HG02588 (cell line): ENCODE measurements around the gene KSR2.

Experiments used
- ATAC-seq: cut with Tn5 transposase; IDR thresholded peaks from one replicate; pipeline ENCODE4 v1.9.1; 2021; ENCODE audit warnings: mild to moderate bottlenecking, moderate library complexity; ENCODE audit not compliant: unreplicated experiment

Gene KSR2

DNA sequence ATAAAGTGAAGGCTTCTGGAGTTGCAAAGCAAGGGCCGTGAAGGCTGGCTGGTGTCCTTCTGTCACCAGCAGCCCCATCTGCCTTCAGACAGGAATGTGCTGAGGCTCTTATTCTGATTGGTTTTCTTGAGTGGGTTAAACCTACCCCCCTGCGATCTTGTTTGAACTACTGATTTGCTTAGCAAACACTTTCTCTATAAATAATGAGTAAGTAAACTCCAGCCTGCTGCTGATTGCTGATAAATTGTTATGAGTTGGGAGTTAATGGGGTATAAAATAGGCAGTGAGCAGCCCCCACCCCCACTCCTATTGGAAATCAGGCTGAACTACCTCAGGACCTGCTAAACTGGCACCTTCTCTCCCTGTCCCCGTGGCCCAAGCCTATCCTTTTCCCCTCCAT, 461.2 kb downstream of the KSR2 start:
- no peak for ATAC-seq

DNA sequence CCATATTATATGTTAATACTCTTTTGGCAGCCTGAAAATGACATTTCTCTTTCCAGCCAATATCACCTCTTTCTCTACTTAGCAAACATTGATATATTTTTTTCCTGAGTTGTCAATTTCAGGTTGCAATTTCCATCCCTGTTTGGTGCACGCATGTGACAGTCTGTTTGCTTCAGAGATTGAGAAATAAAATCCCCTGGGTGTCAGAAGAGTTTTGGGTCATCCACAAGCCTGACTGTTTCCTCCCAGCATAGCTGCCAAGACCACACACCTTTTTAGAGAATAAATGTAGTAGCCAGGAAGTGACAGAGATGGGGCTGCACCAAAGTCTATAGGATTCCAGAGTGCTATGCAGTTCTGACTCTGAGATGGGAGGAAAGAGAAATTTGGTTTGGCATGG, 462.5 kb downstream of the KSR2 start:
- ATAC-seq, result no peak

DNA sequence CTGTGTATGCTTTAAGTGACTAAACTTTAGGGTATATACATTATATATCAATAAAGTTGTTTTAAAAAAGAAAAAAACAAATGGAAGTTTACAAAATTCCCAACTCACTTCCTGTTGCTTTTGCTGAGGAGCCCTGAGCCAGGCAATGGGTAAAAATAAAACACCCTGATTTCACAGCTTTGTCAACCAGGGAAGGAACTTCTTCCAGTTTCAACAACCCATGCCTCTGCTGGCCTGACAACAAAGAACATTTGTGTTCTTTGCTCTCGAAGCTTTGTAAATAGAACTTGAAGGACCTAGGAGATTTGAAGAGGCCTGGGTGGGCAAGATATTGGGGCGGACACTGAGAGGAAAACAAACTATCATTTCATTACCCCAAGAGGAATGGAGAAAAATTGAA, 466.2 kb downstream of the KSR2 start:
- no peak for ATAC-seq

DNA sequence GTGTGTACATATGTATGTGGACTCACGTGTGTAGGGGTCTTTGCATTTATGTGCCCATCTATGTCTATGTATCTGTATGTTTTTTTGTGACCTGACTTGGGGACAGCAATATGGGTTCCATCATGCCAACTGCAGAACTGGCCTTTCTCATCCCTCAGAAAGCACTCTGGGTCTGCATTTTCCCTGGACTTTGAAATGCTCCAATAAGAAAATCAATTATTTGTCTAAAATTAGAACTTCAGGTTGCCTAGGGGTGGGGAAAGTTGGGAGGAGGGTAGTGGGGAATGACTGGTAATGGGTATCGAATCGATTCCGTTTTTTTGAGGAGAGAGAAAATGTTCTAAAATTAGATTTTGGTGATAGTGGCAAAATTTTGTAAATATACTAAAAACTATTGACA, 466.6 kb downstream of the KSR2 start:
- no peak for ATAC-seq

DNA sequence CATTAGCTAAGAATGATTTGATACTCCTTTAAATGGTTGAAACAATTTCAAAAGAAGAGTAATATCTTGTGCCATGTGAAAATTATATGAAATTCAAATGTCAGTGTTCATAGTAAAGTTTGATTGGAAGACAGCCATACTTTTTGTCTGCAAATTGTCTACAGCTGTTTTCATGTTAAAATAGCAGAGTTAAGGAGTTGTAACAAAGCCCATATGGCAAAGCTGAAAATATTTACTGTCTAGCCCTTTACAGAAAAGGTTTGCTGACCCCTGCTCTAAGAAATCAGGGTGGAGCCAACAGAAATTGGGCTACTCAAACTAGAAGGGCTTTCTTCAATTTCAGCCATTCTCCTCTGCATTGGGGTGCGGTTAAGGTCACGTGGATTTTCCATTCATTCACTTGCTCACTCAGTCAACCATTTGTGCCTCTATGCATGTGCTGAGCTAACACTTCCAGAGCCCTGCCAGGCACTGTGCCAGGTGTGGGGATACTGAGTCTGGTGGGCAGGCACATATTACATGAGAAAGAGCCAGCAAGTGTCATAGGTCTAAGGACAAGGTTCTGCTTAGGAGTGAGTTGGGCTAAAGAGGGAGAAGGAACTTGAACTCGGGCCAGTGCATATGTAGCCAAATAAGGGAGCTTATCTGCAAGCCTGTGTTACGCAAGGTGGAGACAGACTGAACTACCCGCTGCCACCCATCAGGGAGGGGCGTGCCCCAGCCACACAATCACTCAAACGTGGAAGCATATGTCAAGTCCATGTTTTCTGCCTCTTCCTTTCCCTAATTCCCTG, 467.5 kb downstream of the KSR2 start:
- no peak for ATAC-seq

DNA sequence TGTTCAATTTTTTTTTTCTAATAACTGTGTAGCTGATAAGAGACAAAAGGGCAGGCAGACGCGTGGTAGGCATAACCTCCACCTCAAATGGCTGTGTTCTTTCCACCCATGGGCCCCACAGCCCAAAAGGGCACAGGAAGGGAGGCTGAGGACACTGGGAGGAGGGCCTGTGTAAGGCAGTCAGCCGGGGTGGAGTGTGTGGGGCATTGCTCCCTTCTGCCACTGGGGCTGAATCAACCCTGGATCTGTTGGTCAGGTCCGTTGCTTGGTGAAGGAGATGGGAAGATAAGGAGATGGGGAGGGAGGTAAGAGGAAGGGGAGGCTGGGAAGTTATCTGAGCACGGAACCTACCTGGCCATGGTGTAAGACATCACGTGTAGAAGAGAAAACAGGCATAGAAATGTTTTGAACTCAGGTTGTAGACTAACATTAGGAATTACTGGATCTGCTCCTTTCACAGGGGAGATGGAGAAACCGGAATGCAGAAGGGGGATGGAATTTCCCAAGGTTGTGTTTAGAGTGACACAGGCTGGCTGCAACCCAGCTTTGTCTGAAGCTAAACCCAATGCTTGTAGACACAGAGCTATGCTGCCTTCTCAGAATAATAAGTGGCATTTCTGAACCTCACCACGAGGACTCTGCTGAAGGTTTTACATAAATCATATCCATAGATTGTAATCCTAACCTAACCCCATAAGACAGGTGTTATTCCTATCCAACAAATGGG, 468.9 kb downstream of the KSR2 start:
- ATAC-seq, result no peak

DNA sequence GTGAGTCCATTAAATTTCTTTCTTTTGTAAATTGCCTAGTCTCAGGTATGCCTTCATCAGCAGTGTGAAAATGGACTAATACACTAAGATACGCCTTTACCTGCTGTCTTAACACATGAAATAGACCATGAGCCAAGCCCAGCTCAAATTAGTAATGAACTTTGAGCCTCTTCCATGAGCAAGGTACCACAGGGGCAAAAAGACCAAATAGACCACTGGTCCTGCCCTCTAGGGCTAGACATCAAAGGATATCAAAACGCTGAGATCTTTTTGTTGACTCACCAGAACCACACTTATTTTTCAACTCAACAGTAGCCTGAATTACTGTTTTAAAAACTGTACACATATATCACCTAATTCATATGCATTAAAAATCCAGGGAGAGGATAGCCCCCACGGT, 469.9 kb downstream of the KSR2 start:
- ATAC-seq, result no peak

DNA sequence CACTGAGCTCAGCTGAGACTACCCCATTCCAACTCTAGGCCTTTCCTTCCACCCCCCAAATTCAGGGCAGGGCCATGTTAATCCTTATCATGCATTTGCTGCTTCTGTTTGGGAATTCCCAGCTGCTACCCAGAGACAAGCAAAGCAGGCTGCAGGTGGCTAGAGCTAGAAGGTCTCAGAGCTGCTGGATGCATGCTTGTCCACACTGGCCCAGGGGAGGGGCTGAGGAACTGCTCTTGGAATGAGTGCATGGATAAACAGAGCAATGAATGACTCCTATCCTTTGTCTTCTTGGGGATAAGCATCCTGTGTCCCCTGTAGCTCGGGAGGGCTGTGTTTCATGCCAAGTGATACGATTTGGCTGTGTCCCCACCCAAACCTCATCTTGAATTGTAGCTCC, 470.5 kb downstream of the KSR2 start:
- ATAC-seq, result no peak

DNA sequence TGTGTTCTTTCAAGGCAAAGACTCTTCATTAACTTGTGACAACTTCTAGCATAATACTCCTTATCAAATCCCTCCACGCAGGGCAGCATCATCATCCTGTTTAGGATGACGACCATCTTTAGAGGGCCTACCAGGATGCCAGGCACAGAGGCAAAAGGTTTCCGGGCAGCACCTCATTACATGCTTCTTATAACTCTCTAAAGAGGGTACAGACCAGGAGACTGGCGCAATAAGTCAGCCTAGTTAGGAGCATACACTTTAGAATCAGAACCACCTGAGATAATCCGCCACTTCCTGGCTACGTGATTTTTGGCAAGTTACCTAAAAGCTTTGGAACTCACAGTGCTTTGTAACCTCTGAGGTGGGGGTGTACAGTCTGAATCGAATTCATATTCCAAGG, 471.4 kb downstream of the KSR2 start:
- ATAC-seq, result no peak

DNA sequence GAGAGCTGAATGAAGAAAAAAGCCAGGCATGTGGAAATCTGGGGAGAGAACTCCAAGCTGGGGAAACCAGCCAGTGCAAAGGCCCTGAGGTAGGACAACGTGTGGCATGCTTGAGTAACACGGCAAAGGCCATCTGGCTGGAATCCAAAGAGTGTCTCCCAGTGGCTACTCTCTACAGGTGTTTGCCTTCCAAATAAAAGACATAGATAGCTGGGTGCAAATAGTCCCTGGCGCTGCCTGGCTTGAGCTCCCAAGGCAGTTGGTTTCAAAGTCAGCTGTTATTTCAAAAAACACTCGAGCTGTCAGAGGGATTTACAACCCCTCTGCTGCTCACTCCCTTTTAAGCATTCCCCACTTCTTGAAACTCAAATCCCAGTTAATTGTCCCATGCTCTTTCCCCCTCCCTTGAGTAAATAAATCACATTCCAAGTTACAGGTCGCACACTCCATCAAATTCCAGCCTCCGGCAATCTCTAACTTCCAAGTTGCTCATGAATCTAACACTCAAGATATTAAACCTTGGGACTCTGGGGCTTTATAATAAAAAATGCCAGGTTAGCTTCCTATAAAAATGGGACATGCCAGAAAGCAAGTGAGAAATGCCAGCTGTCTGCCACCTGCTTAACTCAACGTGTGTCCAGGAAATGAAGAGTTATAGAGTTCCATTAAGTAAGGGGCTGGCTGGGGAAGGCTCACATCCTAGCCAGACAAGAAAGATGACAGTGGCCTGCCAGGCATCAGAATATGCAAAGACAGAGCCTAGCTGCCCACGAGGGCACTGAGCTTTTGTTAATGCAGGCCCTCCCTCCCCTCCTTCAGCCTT, 473.7 kb downstream of the KSR2 start:
- ATAC-seq, result no peak

DNA sequence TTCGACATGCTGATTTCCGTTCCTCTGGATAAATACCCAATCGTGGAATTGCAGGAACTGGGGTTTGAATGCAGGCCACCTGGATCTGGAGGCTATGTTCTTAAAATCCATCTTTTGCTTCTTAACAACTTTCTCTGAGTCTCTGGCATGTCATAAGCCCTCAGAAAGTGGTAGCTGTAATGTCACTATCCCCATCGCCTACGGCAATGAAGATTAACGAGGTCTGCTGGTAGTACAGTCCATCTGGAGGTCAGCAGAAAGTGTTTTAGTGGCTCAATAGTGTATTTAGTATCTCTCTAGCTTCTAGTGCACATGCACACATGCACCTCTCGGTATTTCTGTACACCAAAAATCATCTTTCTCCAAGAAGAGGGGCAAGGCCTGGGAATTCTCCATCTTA, 477.1 kb downstream of the KSR2 start:
- ATAC-seq, result no peak

DNA sequence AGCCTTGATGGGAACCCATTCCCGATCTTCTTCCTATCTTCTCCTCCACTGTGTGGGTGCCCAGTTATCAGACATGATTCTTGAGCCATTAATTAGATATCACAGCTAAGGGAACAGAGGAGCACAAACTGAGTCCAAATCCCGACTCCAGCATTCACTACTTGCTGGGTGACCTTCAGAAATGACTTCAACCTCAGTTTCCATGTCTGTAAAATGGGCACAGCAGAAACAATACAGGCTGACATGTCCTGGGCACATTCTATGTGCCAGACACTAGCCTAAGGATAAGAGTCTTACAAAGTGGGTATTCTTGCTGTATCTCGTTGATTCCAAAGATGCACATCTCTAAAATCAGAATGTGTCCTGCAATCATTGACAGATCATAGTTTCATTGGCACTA, 478.7 kb downstream of the KSR2 start:
- no peak for ATAC-seq

DNA sequence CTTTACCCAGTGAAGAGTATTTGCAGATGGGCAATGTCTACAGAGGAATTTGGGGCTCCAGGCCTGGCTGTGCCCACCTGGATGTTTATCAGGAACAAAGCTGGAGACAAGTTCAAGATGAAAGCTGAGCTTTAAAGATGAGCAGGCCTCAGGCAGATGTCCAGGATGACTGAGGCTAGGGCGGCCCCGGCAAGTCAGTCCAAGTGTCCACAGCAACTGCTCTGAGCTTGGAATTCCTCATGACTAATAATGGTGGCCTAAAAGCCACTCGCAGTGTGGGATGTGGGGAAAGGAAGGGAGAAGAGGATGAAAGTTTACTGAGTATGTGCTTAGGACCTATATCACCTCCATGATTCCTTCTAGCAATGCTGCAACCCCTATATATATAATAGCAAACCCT, 479.1 kb downstream of the KSR2 start:
- no peak for ATAC-seq

DNA sequence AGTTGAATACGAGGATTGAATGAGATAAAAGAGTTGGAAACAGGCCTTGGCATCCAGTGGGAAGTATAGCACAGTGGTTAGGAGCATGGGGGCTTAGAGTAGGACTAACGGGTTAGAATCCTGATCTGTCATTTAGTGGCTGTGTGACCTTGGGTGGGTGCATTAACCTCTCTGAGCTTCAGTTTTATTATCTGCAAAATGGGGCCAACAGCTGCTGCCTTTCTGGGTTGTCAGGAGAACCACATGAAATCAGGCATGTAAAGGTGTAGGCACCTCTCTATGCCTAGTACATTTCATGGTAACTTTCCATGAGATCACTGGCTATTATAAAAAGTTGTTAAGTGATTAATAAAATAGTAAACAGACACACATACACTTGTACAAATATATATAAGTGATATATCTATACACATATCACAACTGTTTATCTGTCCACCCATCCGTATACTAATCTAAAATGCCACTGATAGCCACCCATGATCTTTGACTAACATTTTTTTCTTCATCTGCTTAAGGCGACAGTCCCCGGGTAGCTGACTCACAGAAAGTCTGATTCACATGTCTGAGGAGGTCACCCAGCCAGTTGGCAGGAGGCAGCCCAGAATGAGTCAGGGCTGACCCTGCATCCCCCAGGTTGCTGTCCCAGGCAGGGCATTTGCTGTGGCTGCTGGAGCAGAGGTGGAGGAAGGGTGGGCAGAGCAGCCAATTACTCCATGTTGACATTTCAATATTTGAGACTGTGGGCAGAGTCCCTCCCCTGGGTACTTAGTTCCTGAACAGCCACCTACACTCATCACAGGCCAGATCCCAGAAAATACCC, 481.7 kb downstream of the KSR2 start:
- ATAC-seq, result no peak

DNA sequence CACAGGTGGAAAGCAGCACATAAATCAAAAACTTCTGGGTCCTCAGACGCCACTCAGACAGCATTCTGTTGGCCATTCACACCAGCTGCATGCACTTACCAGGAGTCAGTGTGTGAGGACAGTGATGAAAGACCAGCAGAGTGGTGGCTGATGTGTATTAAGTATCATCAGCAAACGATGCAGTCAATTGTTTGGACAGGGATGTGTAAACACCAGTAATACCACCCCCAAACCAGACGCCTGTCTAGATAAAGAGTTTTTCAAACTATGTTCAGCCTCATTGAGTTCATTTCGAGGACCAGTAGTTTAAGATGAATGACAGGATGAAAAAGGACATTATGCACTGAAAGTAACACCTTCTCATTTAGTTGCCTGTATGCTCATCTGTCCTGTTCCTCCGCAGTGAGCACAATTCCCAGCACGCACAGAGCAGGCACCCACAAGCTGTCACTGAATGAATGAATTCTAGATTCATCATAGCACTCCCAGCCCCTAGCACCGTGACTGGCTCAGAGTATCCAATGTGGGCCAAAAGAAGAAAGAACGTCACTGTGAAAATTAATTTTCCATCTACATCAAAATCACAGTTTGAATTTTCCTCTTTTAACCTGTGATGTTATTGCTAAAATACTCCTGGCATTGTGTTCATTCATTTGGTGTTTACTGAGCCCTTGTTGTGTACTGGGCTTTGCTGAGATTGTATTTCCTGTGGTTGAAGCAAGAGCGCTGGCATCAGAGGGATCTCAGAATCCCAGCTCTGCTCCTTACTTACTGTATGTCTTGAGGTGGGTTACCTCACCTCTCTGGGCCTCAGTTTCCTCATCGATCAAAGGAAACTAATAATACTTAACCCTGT, 482.6 kb downstream of the KSR2 start:
- no peak for ATAC-seq

DNA sequence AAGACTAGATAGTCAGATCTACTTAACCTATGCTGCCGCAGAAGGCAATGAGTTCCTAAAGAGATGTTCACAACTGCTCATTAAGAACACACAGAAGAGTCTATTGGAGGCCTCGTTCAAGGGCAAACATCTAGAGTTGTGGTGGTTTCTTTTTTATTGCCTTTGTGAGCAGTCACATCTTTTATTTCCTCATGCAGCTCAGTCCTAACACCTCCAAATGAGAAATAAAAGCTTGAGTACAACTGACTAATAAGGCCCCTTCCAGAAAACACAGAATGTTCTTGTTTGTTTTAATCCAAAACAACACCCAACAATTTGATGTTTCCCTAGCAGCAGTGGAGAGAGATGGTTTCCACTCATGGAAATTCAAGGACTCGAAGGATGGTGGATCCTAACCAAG, 483.9 kb downstream of the KSR2 start:
- ATAC-seq, result no peak

DNA sequence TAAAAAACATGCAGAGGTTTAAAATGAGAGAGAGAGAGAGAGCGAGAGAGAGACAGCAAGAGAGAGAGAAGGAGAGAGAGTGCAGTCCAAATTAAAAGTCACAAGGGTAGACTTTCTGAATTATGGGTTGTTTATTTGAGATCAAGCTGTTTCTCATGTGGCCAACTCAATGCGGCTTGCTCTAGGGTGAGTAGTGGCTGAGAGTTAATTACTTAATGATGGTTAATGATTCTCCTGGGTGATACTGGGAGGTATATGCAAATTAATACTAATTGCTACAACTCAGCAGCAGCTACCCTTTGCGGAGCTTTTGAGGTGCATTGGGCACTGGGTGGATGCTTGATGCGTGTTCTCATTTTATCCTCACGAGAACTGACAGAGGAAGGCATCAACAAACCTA, 485.3 kb downstream of the KSR2 start:
- no peak for ATAC-seq

DNA sequence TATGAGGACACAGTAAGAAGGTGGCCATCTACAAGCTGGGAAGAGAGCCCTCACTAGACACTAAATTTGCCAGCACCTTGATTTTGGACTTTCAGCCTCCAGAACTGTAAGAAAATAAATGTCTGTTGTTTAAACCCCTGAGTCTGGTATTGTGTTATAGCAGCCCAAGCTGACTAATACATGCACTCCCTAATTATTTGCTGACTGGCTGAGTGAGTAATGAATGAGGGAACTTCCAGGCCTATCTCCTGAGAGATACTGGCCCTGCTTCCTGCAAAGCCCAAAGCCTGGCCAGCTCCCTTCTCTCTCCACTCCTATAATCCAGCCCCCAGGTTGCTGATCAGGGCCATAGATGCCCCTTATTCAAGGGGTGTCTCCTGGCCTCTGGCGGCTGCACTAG, 487.3 kb downstream of the KSR2 start:
- no peak for ATAC-seq

DNA sequence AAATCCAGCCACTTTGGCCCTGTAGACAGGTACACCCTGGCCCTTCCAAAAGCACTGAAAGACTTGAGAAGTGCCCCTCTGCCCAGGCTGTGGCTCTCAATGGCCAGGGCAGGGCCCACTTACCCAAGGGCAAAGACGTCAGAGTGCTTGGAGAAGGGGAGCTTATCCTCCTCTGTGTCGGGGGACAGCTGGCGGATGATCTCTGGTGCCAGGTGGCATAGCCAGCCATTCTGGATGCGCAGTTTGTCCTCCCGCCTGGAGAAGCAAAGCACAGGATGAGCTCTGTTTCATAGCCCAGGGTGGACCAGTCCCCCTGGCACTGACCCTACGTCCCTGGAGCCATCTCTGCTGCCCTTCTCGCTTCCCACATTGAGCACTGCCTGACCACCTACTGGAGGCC, 492.4 kb downstream of the KSR2 start:
- no peak for ATAC-seq

DNA sequence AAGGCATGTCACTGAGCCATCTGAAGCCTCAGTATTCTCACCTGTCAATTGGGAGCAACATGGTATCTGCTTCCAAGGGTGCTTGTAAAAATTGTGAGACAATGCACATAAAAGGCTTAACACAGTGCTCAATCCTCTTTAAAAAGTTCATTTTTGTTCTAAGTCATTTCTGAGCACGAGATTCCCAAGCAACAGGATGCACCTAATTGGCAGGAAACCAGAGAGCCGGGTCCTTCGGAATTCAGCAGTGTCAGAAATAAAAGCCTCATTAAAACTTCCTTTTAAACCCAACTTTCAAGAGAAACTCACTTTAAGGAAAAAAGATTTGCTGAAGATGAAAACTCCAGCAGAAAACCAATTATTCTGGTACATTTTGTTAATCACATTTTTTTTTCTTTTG, 494.9 kb downstream of the KSR2 start:
- ATAC-seq, result no peak
